NT2/D1 (cell line): ENCODE data around the gene ZBTB11.

Source experiments
- SUZ12 ChIP-seq: IDR thresholded peaks from 2 replicates; pipeline ENCODE4 v1.6.1; 2011; ENCODE audit not compliant: insufficient read length, insufficient read depth; ENCODE audit errors: extremely low read depth
- YY1 ChIP-seq: IDR thresholded peaks from 2 replicates; pipeline ENCODE4 v1.6.1; 2011; ENCODE audit not compliant: insufficient read length, insufficient read depth
- ZNF274 ChIP-seq: IDR thresholded peaks from 2 replicates; pipeline ENCODE4 v1.6.1; 2011; ENCODE audit warnings: mild to moderate bottlenecking, low read depth, low read length

GRCh38 chr3:101629219-101629618, 47.7 kb downstream of the ZBTB11 start:
- TF ChIP-seq ZNF274 (no peak), YY1 (no peak), SUZ12 (no peak)
